HepG2 (cell line): ENCODE results near the gene LRRC45. TPM values are rescaled to one million over a fixed set of nuclear protein-coding genes. Genes with fewer than 3 reads are reported as not detected.

Source experiments
- ATF6 ChIP-seq: sonication (generic); formaldehyde crosslinking; conservative IDR thresholded peaks from 2 replicates; pipeline ENCODE4 v1.4.0; 2020; ENCODE audit warnings: missing genetic modification reagents
- HDAC2 ChIP-seq: sonication (generic); formaldehyde crosslinking; IDR thresholded peaks from 2 replicates; pipeline ENCODE4 v1.4.0; 2020; ENCODE audit warnings: missing genetic modification reagents
- JUNB ChIP-seq: sonication (generic); formaldehyde crosslinking; IDR thresholded peaks from 2 replicates; pipeline ENCODE4 v1.8.0; 2022; ENCODE audit warnings: missing genetic modification reagents, mild to moderate bottlenecking, borderline replicate concordance
- JUND ChIP-seq: sonication (generic); formaldehyde crosslinking; IDR thresholded peaks from 2 replicates; pipeline ENCODE4 v1.8.0; 2022; ENCODE audit warnings: mild to moderate bottlenecking, missing genetic modification reagents
- NCOA1 ChIP-seq: sonication (generic); formaldehyde crosslinking; IDR thresholded peaks from 2 replicates; pipeline ENCODE4 v1.9.0; 2021; ENCODE audit warnings: missing genetic modification reagents
- PLSCR1 ChIP-seq: sonication (generic); formaldehyde crosslinking; IDR thresholded peaks from 2 replicates; pipeline ENCODE4 v1.5.0; 2020; ENCODE audit warnings: missing genetic modification reagents, mild to moderate bottlenecking, borderline replicate concordance
- RBM39 ChIP-seq: fragments of 200-400 bp; formaldehyde crosslinking; IDR thresholded peaks from one replicate; pipeline ENCODE4 v1.6.1; 2018; ENCODE audit warnings: antibody characterized with exemption, mild to moderate bottlenecking, low read depth, low read length; ENCODE audit not compliant: poor library complexity, severe bottlenecking
- SRSF9 ChIP-seq: fragments of 200-400 bp; formaldehyde crosslinking; IDR thresholded peaks from 2 replicates; pipeline ENCODE4 v1.6.1; 2018; ENCODE audit warnings: borderline replicate concordance, mild to moderate bottlenecking, low read depth, low read length; ENCODE audit not compliant: insufficient read depth, poor library complexity, severe bottlenecking
- ZNF124 ChIP-seq: sonication (generic); formaldehyde crosslinking; IDR thresholded peaks from 2 replicates; pipeline ENCODE4 v1.4.0; 2020; ENCODE audit warnings: missing genetic modification reagents
- ZNF354B ChIP-seq: sonication (generic); formaldehyde crosslinking; IDR thresholded peaks from 2 replicates; pipeline ENCODE4 v1.8.0; 2022; ENCODE audit warnings: mild to moderate bottlenecking, missing genetic modification reagents
- ZNF777 ChIP-seq: sonication (generic); formaldehyde crosslinking; IDR thresholded peaks from 2 replicates; pipeline ENCODE4 v1.4.0; 2020; ENCODE audit warnings: missing genetic modification reagents
- ZSCAN9 ChIP-seq: IDR thresholded peaks from 2 replicates; pipeline ENCODE4 v1.6.1; 2016; ENCODE audit warnings: borderline replicate concordance
- polyA plus RNA-seq, 8 experiments: library from polyadenylated mRNA; depleted of rRNA in 3 of 8; stranded (reverse) in 7 of 8; unstranded in 1 of 8; fragments of >200 nt; fragmentation: Illumina TruSeq in 4 of 8; extraction: Trizol in 4 of 8; gene quantifications; 2 replicates each; pipeline versions ENCODE4 v1.2.1 to v1.2.3, GENCODE V29; 2011 to 2016; ENCODE audit warnings: low read depth in 4 of 8, missing spikeins in 1 of 8, mixed read lengths in 1 of 8; ENCODE audit not compliant: insufficient read depth in 1 of 8
- total RNA-seq, 5 experiments: library from RNA; depleted of rRNA; stranded (reverse); fragments of >200 nt; fragmentation: Illumina TruSeq; extraction: Trizol; gene quantifications; 2 replicates each; pipeline ENCODE4 v1.2.3, GENCODE V29; 2016; ENCODE audit warnings: low read depth in 1 of 5
- TF ChIP-seq, protein P1 (sequence below): sonication (generic); formaldehyde crosslinking; conservative IDR thresholded peaks from 2 replicates; pipeline ENCODE4 v1.5.0; 2020; ENCODE audit warnings: missing genetic modification reagents
- TF ChIP-seq, protein P2 (sequence below): sonication (generic); formaldehyde crosslinking; IDR thresholded peaks from 2 replicates; pipeline ENCODE4 v1.5.0; 2020; ENCODE audit warnings: mild to moderate bottlenecking, missing genetic modification reagents
- TF ChIP-seq, protein P3 (sequence below), 2 experiments: sonication (generic) in 1 of 2; formaldehyde crosslinking in 1 of 2; IDR thresholded peaks; 2 replicates each; pipeline versions ENCODE4 v1.4.0 to v1.6.1; 2016 to 2020; ENCODE audit warnings: borderline replicate concordance in 1 of 2, low read depth in 1 of 2, mild to moderate bottlenecking in 1 of 2, missing genetic modification reagents in 1 of 2

The LRRC45 gene
- total and polyA plus RNA-seq, 2 of the 13 experiments (the other 11 are each of a cell fraction or from before 2014, with no cell fraction given): 11.6 to 48.1 TPM

DNA sequence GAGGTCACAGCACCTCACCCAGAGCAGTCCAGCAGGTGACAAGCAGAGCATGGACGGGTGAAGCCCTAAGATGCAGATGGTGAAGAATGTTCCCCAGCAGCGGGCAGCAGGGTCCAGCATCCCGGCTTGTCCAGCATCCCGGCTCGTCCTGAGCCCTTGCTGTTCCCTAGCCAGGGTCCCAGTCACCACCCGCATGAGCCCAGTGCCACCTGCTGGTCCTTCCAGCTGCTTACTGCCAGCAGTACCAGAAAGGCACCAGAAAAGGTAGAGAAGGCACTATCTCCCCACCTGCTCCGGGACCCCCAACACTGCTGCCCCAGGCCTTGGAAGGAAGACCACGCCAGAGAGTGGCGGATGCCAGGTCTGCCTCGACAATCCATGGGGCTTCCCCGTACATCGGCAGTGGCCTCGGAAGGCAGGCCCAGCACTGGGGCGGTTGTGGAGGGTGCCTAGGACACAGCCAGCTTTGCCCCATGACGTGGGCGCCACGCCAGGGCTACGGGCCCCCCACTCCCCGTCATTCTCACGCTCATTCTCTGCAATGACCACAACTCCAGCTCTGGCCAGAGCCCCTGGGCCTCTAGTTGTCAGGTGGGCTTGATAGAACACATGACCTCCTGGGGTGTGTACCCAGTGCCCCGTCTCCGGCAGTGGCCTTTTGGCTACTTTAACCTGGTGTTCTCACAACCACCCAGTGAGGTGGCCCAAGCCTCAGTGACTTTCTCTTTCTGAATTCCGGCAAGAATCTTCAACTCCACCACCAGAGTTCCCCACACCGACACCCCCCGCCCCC is 1.8 kb upstream of the LRRC45 start (continued):
- TF ChIP-seq ATF6 (CRISPR knock-in tag) (no peak), ZNF124 (CRISPR knock-in tag) (no peak), ZNF354B (CRISPR knock-in tag) (0 out of 2 replicates have a peak, but pooled peaks have one; percentile 53), JUND (CRISPR knock-in tag) (peak; percentile 17; the same call in 1 of the 2 replicates), ZSCAN9 (CRISPR knock-in tag) (peak; percentile 80; the same call in 1 of the 2 replicates), HDAC2 (CRISPR knock-in tag) (peak; percentile 65), PLSCR1 (CRISPR knock-in tag) (no peak), ZNF777 (CRISPR knock-in tag) (peak; percentile 80), SRSF9 (no peak), JUNB (no peak), NCOA1 (CRISPR knock-in tag) (no peak), RBM39 (peak; percentile 42)
- TF ChIP-seq, protein P1, sequence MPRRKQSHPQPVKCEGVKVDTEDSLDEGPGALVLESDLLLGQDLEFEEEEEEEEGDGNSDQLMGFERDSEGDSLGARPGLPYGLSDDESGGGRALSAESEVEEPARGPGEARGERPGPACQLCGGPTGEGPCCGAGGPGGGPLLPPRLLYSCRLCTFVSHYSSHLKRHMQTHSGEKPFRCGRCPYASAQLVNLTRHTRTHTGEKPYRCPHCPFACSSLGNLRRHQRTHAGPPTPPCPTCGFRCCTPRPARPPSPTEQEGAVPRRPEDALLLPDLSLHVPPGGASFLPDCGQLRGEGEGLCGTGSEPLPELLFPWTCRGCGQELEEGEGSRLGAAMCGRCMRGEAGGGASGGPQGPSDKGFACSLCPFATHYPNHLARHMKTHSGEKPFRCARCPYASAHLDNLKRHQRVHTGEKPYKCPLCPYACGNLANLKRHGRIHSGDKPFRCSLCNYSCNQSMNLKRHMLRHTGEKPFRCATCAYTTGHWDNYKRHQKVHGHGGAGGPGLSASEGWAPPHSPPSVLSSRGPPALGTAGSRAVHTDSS (CRISPR knock-in tag): 0 out of 2 replicates have a peak, but pooled peaks have one; percentile 35
- TF ChIP-seq, protein P2, sequence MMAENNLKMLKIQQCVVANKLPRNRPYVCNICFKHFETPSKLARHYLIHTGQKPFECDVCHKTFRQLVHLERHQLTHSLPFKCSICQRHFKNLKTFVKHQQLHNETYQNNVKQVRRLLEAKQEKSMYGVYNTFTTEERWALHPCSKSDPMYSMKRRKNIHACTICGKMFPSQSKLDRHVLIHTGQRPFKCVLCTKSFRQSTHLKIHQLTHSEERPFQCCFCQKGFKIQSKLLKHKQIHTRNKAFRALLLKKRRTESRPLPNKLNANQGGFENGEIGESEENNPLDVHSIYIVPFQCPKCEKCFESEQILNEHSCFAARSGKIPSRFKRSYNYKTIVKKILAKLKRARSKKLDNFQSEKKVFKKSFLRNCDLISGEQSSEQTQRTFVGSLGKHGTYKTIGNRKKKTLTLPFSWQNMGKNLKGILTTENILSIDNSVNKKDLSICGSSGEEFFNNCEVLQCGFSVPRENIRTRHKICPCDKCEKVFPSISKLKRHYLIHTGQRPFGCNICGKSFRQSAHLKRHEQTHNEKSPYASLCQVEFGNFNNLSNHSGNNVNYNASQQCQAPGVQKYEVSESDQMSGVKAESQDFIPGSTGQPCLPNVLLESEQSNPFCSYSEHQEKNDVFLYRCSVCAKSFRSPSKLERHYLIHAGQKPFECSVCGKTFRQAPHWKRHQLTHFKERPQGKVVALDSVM: peak; percentile 57; the same call in 1 of the 2 replicates
- TF ChIP-seq, protein P3, sequence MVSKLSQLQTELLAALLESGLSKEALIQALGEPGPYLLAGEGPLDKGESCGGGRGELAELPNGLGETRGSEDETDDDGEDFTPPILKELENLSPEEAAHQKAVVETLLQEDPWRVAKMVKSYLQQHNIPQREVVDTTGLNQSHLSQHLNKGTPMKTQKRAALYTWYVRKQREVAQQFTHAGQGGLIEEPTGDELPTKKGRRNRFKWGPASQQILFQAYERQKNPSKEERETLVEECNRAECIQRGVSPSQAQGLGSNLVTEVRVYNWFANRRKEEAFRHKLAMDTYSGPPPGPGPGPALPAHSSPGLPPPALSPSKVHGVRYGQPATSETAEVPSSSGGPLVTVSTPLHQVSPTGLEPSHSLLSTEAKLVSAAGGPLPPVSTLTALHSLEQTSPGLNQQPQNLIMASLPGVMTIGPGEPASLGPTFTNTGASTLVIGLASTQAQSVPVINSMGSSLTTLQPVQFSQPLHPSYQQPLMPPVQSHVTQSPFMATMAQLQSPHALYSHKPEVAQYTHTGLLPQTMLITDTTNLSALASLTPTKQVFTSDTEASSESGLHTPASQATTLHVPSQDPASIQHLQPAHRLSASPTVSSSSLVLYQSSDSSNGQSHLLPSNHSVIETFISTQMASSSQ (IDR thresholded peaks at IDR 0.05; ENCODE audit: low read depth): no peak
- TF ChIP-seq, protein P3 (CRISPR knock-in tag; IDR thresholded peaks at IDR 0.05; ENCODE audit: borderline replicate concordance): peak; percentile 46
